T-helper 2 cell treated with Interferon-gamma antibody and Interleukin-4, amounts not matched to agents 5 μg/mL and 100 μg/mL, for 36 hours (primary cell): ENCODE measurements around the gene SEMA4A.
"Not testable (repeated sequence)": the region's sequence is repeated elsewhere in the genome, so short reads cannot be mapped to it uniquely, and the experiment has no call there.

Experiments
- DNase-seq: peaks from one replicate; pipeline ENCODE4 v3.0.0; 2021; ENCODE audit warnings: low spot score
- H3K27ac Mint-ChIP-seq: one replicate; pipeline ENCODE4 v1.8.0; 2021; ENCODE audit warnings: mild to moderate bottlenecking, mixed read lengths
- H3K27me3 Mint-ChIP-seq: one replicate; pipeline ENCODE4 v1.8.0; 2021; ENCODE audit warnings: low read depth, mixed read lengths
- H3K36me3 Mint-ChIP-seq: one replicate; pipeline ENCODE4 v1.8.0; 2021; ENCODE audit warnings: low read depth, mixed read lengths
- H3K4me1 Mint-ChIP-seq: one replicate; pipeline ENCODE4 v1.8.0; 2021; ENCODE audit warnings: low read depth, mixed read lengths
- H3K4me3 Mint-ChIP-seq: one replicate; pipeline ENCODE4 v1.8.0; 2022; ENCODE audit warnings: mild to moderate bottlenecking, moderate library complexity, mixed read lengths
- H3K9me3 Mint-ChIP-seq: one replicate; pipeline ENCODE4 v1.8.0; 2021; ENCODE audit warnings: mixed read lengths

SEMA4A gene

DNA sequence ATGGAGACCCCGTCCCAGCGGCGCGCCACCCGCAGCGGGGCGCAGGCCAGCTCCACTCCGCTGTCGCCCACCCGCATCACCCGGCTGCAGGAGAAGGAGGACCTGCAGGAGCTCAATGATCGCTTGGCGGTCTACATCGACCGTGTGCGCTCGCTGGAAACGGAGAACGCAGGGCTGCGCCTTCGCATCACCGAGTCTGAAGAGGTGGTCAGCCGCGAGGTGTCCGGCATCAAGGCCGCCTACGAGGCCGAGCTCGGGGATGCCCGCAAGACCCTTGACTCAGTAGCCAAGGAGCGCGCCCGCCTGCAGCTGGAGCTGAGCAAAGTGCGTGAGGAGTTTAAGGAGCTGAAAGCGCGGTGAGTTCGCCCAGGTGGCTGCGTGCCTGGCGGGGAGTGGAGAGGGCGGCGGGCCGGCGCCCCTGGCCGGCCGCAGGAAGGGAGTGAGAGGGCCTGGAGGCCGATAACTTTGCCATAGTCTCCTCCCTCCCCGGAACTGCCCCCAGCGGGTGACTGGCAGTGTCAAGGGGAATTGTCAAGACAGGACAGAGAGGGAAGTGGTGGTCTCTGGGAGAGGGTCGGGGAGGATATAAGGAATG lies 38.4 kb upstream of the SEMA4A start:
- no peaks in the 10 kb centered on the region for H3K9me3 Mint-ChIP-seq
- no peak for DNase-seq
- peak overlapping the region; percentile 96 for H3K4me3 Mint-ChIP-seq
- peaks cover 40% of the 10 kb centered on the region for H3K4me1 Mint-ChIP-seq
- H3K27me3 Mint-ChIP-seq, result no peaks in the 10 kb centered on the region
- H3K27ac Mint-ChIP-seq, result peak overlapping the region; percentile 77
- peaks cover 7% of the 10 kb centered on the region for H3K36me3 Mint-ChIP-seq

DNA sequence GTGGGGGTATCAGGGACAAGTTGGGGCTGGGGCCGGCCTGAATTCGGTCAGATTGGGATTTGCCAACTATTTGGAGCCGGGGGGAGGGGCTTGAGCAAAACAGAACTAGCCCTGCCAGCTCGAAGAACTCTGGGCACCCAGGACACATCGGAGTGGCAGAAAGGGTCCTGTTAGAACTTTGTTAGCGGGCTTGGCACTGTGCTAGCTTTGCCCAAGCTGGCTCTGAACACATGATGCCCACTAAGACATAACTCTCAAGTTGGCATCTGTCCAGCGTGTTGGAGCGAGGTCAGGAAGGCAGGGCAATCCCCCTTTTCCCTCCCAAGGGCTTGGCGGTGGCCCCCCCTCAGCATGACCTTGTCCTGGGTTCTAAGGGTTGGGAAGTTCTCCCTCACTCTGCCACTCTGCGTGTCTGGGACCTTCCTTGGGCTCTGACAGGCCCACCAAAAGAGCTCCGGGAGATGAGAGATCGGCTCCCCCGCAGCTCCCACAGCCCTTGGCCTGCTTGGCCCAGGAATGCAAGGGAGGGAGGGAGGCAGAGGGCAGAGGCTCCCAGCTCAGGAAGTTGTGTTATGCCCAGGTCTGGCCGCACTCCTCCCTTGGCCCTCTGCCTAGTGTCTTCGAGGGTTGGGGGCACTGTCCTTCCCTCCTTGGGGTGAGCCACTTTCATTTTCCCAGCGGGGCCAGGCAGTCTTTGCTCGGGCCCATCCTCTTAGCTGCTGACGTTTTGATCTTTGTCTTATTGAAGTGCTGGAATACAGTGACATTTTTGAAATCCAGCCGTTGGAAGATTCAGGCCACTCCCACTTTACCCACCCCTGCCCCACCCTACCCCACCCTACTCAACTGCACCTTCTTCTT lies 37.6 kb upstream of the SEMA4A start:
- Mint-ChIP-seq H3K4me1 (peaks cover 40% of the 10 kb centered on the region), H3K4me3 (peak overlapping the region; percentile 96), H3K9me3 (no peaks in the 10 kb centered on the region), H3K36me3 (peaks cover 8% of the 10 kb centered on the region), H3K27ac (peak overlapping the region; percentile 78), H3K27me3 (no peaks in the 10 kb centered on the region)
- DNase-seq, result no peak

DNA sequence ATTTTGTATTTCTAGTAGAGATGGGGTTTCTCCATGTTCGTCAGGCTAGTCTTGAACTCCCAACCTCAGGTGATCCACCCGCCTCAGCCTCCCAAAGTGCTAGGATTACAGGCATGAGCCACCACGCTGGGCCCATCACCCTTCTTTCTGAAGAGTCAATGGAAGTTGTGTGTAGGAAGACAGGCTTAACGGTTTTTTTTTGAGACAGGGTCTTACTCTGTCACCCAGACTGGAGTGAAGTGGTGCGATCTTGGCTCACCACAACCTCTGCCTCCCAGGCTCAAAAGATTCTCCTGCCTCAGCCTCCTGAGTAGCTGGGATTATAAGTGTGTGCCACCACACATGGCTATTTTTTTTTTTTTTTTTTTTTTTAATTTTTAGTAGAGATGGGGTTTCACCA lies 36.7 kb upstream of the SEMA4A start:
- not testable (repeated sequence) for H3K27ac Mint-ChIP-seq, H3K9me3 Mint-ChIP-seq, DNase-seq, H3K36me3 Mint-ChIP-seq, H3K27me3 Mint-ChIP-seq
- H3K4me3 Mint-ChIP-seq, result peak overlapping the region; percentile 96
- peaks cover 45% of the 10 kb centered on the region for H3K4me1 Mint-ChIP-seq

- Mint-ChIP-seq H3K4me3 (peak overlapping the region; percentile 15), H3K27ac (no peak overlapping the region), H3K27me3 (no peaks in the 10 kb centered on the region), H3K9me3 (no peaks in the 10 kb centered on the region), H3K4me1 (peaks cover 46% of the 10 kb centered on the region), H3K36me3 (peaks cover 8% of the 10 kb centered on the region)
- no peak for DNase-seq
Observed at GRCh38 chr1:156117414-156118176, 35.8 kb upstream of the SEMA4A start.

DNA sequence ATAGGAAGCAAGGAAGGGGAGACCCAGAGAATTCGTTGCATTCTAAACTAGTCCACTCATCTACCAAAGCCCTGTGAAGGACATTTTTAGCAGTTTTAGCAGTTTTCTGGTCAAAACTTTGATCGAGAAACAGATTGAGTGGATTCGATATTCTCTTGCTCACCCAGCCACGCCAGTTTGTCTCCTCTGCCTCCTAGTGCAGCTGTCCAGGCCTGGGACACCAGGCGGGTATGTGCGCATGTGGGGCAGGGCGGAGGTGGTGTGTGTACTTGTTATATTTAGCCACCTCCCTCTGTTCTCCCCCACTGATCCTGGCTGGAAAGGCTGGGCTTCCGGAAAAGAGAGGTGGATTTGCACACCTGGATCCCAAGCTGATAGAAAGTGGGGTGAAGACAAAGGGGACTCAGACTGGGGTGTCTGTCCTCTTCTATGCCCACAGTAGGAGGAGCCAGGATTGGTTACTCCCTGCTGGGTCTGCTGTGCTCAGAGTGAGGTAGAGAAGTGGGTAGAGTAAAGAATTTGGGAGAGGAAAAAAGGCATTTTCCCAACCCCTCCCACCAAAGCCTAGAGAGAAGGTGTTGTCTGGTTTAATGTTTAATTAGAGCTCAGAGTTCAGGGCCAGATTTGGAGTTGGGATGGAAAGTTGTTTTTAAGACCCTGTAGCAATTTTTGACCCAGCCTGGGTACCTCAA lies 35.1 kb upstream of the SEMA4A start:
- H3K27ac Mint-ChIP-seq, result no peak overlapping the region
- peaks cover 54% of the 10 kb centered on the region for H3K4me1 Mint-ChIP-seq
- peak overlapping the region; percentile 44 for H3K4me3 Mint-ChIP-seq
- H3K36me3 Mint-ChIP-seq, result peaks cover 8% of the 10 kb centered on the region
- no peaks in the 10 kb centered on the region for H3K27me3 Mint-ChIP-seq
- no peak for DNase-seq
- no peaks in the 10 kb centered on the region for H3K9me3 Mint-ChIP-seq

DNA sequence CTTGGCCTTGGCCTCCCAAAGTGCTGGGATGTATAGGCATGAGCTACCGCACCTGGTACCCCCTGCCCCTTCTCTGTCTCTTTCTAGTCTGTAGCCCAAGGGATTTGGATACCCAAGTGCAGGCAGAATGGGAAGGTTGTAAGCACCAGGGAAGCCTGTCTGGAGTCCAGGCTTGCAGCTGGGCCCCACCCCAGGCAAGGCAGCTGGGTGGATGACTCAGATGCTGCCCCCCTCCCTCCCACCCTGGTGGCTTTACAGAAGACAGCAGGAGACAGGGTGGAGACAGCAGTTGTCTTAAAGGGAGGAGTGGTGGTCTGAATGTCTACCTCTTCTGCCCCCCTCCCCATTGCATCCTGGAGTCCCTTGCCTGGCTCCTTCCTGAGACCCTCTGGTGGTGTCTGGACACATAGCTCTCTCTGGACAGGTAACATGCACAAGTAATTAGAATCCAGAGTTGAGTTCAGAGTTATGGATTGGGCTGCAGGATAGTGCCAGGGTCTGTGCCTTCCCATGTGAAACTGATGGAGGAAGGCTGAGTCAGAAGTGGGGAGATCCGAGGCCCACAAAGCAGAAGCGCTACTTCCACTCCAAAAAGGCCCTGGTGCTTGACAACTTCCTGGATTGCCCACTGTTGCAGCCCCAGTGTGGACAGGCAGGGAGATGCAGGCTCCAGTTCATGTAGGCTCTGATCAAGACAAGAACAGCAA lies 33.7 kb upstream of the SEMA4A start:
- Mint-ChIP-seq H3K27me3 (no peaks in the 10 kb centered on the region), H3K36me3 (peaks cover 8% of the 10 kb centered on the region), H3K4me3 (no peak overlapping the region), H3K9me3 (no peaks in the 10 kb centered on the region), H3K4me1 (peaks cover 57% of the 10 kb centered on the region), H3K27ac (peak overlapping the region; percentile 31)
- DNase-seq, result no peak

DNA sequence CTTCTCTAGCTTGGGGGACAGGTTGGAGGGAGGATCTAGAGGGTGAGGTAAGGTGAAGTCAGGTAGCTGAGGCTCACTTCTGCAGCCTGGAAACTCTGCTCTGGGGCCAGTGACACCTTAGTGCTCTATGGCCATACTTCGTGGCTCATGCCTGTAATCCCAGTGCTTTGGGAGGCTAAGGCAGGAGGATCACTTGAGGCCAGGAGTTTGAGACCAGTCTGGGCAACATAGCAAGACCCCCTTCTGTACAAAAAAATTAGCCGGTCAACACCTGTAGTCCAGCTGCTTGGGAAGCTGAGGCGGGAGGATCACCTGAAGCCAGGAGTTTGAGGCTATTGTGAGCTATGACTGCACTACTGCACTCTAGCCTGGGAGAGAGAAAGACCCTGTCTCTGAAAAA lies 33.1 kb upstream of the SEMA4A start:
- no peak for DNase-seq
- Mint-ChIP-seq H3K9me3 (no peaks in the 10 kb centered on the region), H3K36me3 (peaks cover 8% of the 10 kb centered on the region), H3K27me3 (no peaks in the 10 kb centered on the region), H3K27ac (peak overlapping the region; percentile 31), H3K4me1 (peaks cover 59% of the 10 kb centered on the region), H3K4me3 (no peak overlapping the region)

GRCh38 chr1:156121005-156121404 lies 32.4 kb upstream of the SEMA4A start:
- H3K27me3 Mint-ChIP-seq, H3K4me3 Mint-ChIP-seq, H3K36me3 Mint-ChIP-seq, H3K9me3 Mint-ChIP-seq, DNase-seq, H3K27ac Mint-ChIP-seq: not testable (repeated sequence)
- peaks cover 60% of the 10 kb centered on the region for H3K4me1 Mint-ChIP-seq

GRCh38 chr1:156121457-156121856 lies 31.9 kb upstream of the SEMA4A start:
- Mint-ChIP-seq H3K4me1 (peaks cover 60% of the 10 kb centered on the region), H3K4me3 (no peak overlapping the region), H3K27ac (no peak overlapping the region)

DNA sequence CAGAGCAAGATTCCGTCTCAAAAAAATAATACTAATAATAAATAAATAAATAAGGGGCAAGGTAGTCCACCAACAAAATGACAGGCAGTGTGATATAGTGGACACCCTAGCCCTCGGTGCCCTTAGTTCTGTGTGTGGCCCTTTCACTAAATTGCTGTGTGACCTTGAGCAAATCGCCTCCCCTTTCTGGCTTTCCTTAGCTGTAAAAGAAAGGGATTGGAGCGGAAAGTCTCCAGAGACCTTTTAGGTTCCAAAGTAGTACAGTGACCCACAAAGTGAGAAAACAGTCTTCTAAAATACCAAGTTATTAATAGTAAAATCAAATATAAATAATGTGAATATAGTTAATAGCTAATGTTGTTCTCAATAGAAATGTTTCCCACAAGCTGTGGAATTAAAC lies 31.3 kb upstream of the SEMA4A start:
- Mint-ChIP-seq H3K27me3 (no peaks in the 10 kb centered on the region), H3K9me3 (no peaks in the 10 kb centered on the region), H3K27ac (no peak overlapping the region), H3K36me3 (peaks cover 4% of the 10 kb centered on the region), H3K4me1 (peaks cover 61% of the 10 kb centered on the region), H3K4me3 (no peak overlapping the region)
- DNase-seq, result no peak

More at GRCh38 chr1:156121457-156121856, 31.9 kb upstream of the SEMA4A start:
- no peak for DNase-seq
- no peaks in the 10 kb centered on the region for H3K27me3 Mint-ChIP-seq
- H3K9me3 Mint-ChIP-seq, result no peaks in the 10 kb centered on the region
- H3K36me3 Mint-ChIP-seq, result peaks cover 4% of the 10 kb centered on the region

GRCh38 chr1:156122519-156123355 lies 30.6 kb upstream of the SEMA4A start:
- Mint-ChIP-seq H3K4me3 (peak overlapping the region; percentile 54), H3K27me3 (no peaks in the 10 kb centered on the region), H3K36me3 (peaks cover 4% of the 10 kb centered on the region), H3K9me3 (no peaks in the 10 kb centered on the region), H3K27ac (peak overlapping the region; percentile 86), H3K4me1 (peaks cover 67% of the 10 kb centered on the region)
- no peak for DNase-seq

- Mint-ChIP-seq H3K27ac (peak overlapping the region; percentile 86), H3K4me3 (peak overlapping the region; percentile 54), H3K36me3 (peaks cover 4% of the 10 kb centered on the region), H3K9me3 (no peaks in the 10 kb centered on the region), H3K4me1 (peaks cover 69% of the 10 kb centered on the region), H3K27me3 (no peaks in the 10 kb centered on the region)
- DNase-seq, result peak; percentile 38
Observed at GRCh38 chr1:156123356-156124196, 29.8 kb upstream of the SEMA4A start.
